Activated B cell treated with CpG ODN at 0.5 μM for 24 hours (primary cell): Measurements from ENCODE around the gene NDUFB8. TPM values are rescaled to one million over a fixed set of nuclear protein-coding genes. Genes with fewer than 3 reads are reported as not detected.
A peak's percentile ranks its signal among the peaks of the same experiment; 100 is the strongest.

ENCODE experiments used
- ATAC-seq: fragments of 200-7000 bp; cut with Tn5 transposase; one replicate; pipeline ENCODE4 v1.10.0; 2021; ENCODE audit warnings: low read depth, mild to moderate bottlenecking, moderate library complexity
- CTCF ChIA-PET: fragments of 350-600 bp; sonication (Branson Sonifier 250); formaldehyde crosslinking; loops from one replicate; lab custom pipeline; 2021; ENCODE audit warnings: antibody characterized with exemption; lab: Charles Lee
- POLR2A ChIA-PET: fragments of 350-600 bp; sonication (Branson Sonifier 250); formaldehyde crosslinking; loops from one replicate; lab custom pipeline; 2021; ENCODE audit warnings: antibody characterized with exemption; lab: Charles Lee
- DNase-seq: peaks from one replicate; pipeline ENCODE4 v3.0.0; 2022
- H3K27ac Mint-ChIP-seq: one replicate; pipeline ENCODE4 v1.8.0; 2020; ENCODE audit warnings: mixed read lengths
- H3K27me3 Mint-ChIP-seq: one replicate; pipeline ENCODE4 v1.8.0; 2021; ENCODE audit warnings: mixed read lengths
- H3K36me3 Mint-ChIP-seq: one replicate; pipeline ENCODE4 v1.8.0; 2021; ENCODE audit warnings: low read depth, mixed read lengths
- H3K4me1 Mint-ChIP-seq: one replicate; pipeline ENCODE4 v1.8.0; 2021; ENCODE audit warnings: mixed read lengths
- H3K4me3 Mint-ChIP-seq: one replicate; pipeline ENCODE4 v1.8.0; 2020; ENCODE audit warnings: mild to moderate bottlenecking, mixed read lengths
- H3K9me3 Mint-ChIP-seq: one replicate; pipeline ENCODE4 v1.8.0; 2020; ENCODE audit warnings: mixed read lengths
- intact Hi-C: fragments of 100-400 bp; cut with micrococcal nuclease; formaldehyde crosslinking; loops from one replicate; pipeline ENCODE4 v1.15.1; 2024
- total RNA-seq: library from RNA; stranded (reverse); gene quantifications from 2 replicates; pipeline ENCODE4 v1.2.3, GENCODE V29; 2022
- TF ChIP-seq, protein P1 (sequence below): fragments of 200-600 bp; IDR thresholded peaks from one replicate; pipeline ENCODE4 v1.8.0; 2022; ENCODE audit warnings: antibody characterized with exemption, mild to moderate bottlenecking

Gene NDUFB8
- total RNA-seq, 1 donor from 2014 or later: 191 TPM

DNA sequence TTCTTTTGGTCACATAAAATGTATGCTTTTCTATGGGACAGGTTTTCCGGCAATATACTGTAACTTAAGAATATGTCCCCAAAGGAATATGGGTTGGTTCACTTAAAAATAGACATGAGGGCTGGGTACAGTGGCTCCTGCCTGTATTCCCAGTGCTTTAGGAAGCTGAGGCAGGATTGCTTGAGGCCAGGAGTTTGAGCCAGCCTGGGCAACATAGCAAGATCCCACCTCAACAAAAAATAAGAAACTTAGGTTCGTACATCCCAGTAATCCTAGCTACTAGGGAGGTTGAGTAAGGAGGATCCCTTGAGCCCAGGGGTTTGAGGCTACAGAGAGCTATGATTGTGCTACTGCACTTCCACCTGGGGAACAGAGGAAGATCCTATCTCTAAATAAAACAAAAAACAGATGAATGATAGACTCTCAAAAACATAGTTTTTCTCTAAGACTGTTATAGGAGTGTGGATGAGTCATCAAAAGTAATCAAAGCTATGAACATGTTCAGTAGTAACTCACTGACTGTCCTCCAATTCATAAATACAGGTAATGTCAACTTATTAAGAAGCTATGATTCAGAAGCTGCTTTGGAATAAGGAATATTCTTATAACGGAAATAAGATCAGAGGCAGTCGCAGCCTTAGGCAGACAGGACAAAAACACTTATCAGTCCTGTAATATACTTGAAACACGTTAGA, 7.4 kb downstream of the NDUFB8 start:
- ATAC-seq (no peak), DNase-seq (no peak)
- H3K4me3 Mint-ChIP-seq: no peak overlapping the region
- no peaks in the 10 kb centered on the region for H3K9me3 Mint-ChIP-seq
- H3K4me1 Mint-ChIP-seq: peaks cover 10% of the 10 kb centered on the region
- no peak overlapping the region for H3K27ac Mint-ChIP-seq
- ChIA-PET POLR2A (no interaction called here), CTCF (interaction anchor here (0.9 to 1.2 kb wide), 3 partner anchors 11 to 676 kb away, joined by 3 read pairs; no protein-coding TSS in a partner anchor)
- peaks cover 48% of the 10 kb centered on the region for H3K36me3 Mint-ChIP-seq
- TF ChIP-seq, protein P1, sequence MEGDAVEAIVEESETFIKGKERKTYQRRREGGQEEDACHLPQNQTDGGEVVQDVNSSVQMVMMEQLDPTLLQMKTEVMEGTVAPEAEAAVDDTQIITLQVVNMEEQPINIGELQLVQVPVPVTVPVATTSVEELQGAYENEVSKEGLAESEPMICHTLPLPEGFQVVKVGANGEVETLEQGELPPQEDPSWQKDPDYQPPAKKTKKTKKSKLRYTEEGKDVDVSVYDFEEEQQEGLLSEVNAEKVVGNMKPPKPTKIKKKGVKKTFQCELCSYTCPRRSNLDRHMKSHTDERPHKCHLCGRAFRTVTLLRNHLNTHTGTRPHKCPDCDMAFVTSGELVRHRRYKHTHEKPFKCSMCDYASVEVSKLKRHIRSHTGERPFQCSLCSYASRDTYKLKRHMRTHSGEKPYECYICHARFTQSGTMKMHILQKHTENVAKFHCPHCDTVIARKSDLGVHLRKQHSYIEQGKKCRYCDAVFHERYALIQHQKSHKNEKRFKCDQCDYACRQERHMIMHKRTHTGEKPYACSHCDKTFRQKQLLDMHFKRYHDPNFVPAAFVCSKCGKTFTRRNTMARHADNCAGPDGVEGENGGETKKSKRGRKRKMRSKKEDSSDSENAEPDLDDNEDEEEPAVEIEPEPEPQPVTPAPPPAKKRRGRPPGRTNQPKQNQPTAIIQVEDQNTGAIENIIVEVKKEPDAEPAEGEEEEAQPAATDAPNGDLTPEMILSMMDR: no peak
- H3K27me3 Mint-ChIP-seq: peaks cover 10% of the 10 kb centered on the region
- intact Hi-C loops: no loop called here

GRCh38 chr10:100520811-100521210, 8.9 kb downstream of the NDUFB8 start:
- Mint-ChIP-seq H3K4me1 (peaks cover 9% of the 10 kb centered on the region), H3K27me3 (peaks cover 10% of the 10 kb centered on the region), H3K4me3 (no peak overlapping the region), H3K27ac (no peak overlapping the region), H3K36me3 (peaks cover 42% of the 10 kb centered on the region), H3K9me3 (no peaks in the 10 kb centered on the region)
- ChIA-PET POLR2A (no interaction called here), CTCF (interaction anchor here (0.6 to 2.0 kb wide), 3 partner anchors 9 to 38 kb away, joined by 3 to 4 read pairs (median 3); partner anchors contain the start of genes HIF1AN and NDUFB8)
- TF ChIP-seq, protein P1: no peak
- no peak for ATAC-seq
- DNase-seq: no peak
- intact Hi-C loops: no loop called here

GRCh38 chr10:100519311-100520051, 10.2 kb downstream of the NDUFB8 start, which contains the start of gene SEC31B:
Gene SEC31B, minus strand, starts transcription at chr10:100519861. Its CDS starts 2,909 bp downstream, at chr10:100516952.
- peaks cover 9% of the 10 kb centered on the region for H3K4me1 Mint-ChIP-seq
- peaks cover 10% of the 10 kb centered on the region for H3K27me3 Mint-ChIP-seq
- ChIA-PET CTCF (interaction anchor here (1.1 to 2.6 kb wide), 18 partner anchors 8 to 359 kb away, joined by 3 to 15 read pairs (median 5); partner anchors contain the start of genes HIF1AN, NDUFB8 and PKD2L1), POLR2A (no interaction called here)
- no peaks in the 10 kb centered on the region for H3K9me3 Mint-ChIP-seq
- peak; percentile 21 for ATAC-seq
- peaks cover 34% of the 10 kb centered on the region for H3K36me3 Mint-ChIP-seq
- H3K4me3 Mint-ChIP-seq: peak within 1 kb of the TSS; percentile 47
- DNase-seq: no peak
- H3K27ac Mint-ChIP-seq: no peak within 1 kb of the TSS
- intact Hi-C loops: loop anchor here (5.0 kb wide), 1 partner anchor 672 kb away; no protein-coding TSS in a partner anchor
- TF ChIP-seq, protein P1: no peak

GRCh38 chr10:100518761-100519241, 10.9 kb downstream of the NDUFB8 start:
- CTCF ChIA-PET: interaction anchor here (0.7 to 2.6 kb wide), 23 partner anchors 9 to 673 kb away, joined by 3 to 15 read pairs (median 5); partner anchors contain the start of genes HIF1AN and PKD2L1
- ATAC-seq (peak; percentile 54), DNase-seq (no peak)
- H3K4me1 Mint-ChIP-seq: peaks cover 9% of the 10 kb centered on the region
- no peaks in the 10 kb centered on the region for H3K9me3 Mint-ChIP-seq
- intact Hi-C loops: loop anchor here (1.0 to 5.0 kb wide), 4 partner anchors 84 to 672 kb away; no protein-coding TSS in a partner anchor
- H3K4me3 Mint-ChIP-seq: no peak overlapping the region
- POLR2A ChIA-PET: interaction anchor here (0.7 to 1.2 kb wide), 2 partner anchors 26 to 173 kb away, joined by 3 read pairs; no protein-coding TSS in a partner anchor
- no peak overlapping the region for H3K27ac Mint-ChIP-seq
- peaks cover 10% of the 10 kb centered on the region for H3K27me3 Mint-ChIP-seq
- TF ChIP-seq, protein P1: no peak
- peaks cover 27% of the 10 kb centered on the region for H3K36me3 Mint-ChIP-seq
